PFSK-1 (cell line): ENCODE measurements around the gene MED12.

Source experiments
- FOXP2 ChIP-seq: optimal IDR thresholded peaks from 2 replicates; pipeline ENCODE3; 2011; ENCODE audit warnings: borderline replicate concordance, control low read depth, inconsistent platforms; ENCODE audit not compliant: insufficient read depth; ENCODE audit errors: extremely low read length, extremely low read depth
- POLR2AphosphoS5 ChIP-seq: IDR thresholded peaks from 2 replicates; pipeline ENCODE4 v1.6.1; 2012; ENCODE audit warnings: low read depth, mild to moderate bottlenecking, control low read depth, low read length, moderate library complexity
- SIN3A ChIP-seq: IDR thresholded peaks from 2 replicates; pipeline ENCODE4 v1.6.1; 2012; ENCODE audit warnings: mild to moderate bottlenecking, low read length, moderate library complexity, borderline replicate concordance; ENCODE audit not compliant: insufficient read depth
- TAF1 ChIP-seq: IDR thresholded peaks from 2 replicates; pipeline ENCODE4 v1.6.1; 2012; ENCODE audit warnings: low read length, control low read depth, borderline replicate concordance; ENCODE audit not compliant: insufficient read depth
- TF ChIP-seq, protein P1 (sequence below), 2 experiments: IDR thresholded peaks; 2 replicates each; pipeline versions ENCODE4 v1.6.1 to v1.8.0; 2011 to 2012; ENCODE audit warnings: low read depth in 2 of 2, low read length in 2 of 2, control low read depth in 1 of 2, inconsistent platforms in 1 of 2, mild to moderate bottlenecking in 1 of 2, moderate library complexity in 1 of 2; ENCODE audit not compliant: insufficient read depth in 1 of 2

GRCh38 chrX:71082124-71082647, 36.2 kb upstream of the MED12 start:
- TF ChIP-seq TAF1 (no peak), POLR2AphosphoS5 (no peak), SIN3A (no peak), FOXP2 (no peak)
- TF ChIP-seq, protein P1, sequence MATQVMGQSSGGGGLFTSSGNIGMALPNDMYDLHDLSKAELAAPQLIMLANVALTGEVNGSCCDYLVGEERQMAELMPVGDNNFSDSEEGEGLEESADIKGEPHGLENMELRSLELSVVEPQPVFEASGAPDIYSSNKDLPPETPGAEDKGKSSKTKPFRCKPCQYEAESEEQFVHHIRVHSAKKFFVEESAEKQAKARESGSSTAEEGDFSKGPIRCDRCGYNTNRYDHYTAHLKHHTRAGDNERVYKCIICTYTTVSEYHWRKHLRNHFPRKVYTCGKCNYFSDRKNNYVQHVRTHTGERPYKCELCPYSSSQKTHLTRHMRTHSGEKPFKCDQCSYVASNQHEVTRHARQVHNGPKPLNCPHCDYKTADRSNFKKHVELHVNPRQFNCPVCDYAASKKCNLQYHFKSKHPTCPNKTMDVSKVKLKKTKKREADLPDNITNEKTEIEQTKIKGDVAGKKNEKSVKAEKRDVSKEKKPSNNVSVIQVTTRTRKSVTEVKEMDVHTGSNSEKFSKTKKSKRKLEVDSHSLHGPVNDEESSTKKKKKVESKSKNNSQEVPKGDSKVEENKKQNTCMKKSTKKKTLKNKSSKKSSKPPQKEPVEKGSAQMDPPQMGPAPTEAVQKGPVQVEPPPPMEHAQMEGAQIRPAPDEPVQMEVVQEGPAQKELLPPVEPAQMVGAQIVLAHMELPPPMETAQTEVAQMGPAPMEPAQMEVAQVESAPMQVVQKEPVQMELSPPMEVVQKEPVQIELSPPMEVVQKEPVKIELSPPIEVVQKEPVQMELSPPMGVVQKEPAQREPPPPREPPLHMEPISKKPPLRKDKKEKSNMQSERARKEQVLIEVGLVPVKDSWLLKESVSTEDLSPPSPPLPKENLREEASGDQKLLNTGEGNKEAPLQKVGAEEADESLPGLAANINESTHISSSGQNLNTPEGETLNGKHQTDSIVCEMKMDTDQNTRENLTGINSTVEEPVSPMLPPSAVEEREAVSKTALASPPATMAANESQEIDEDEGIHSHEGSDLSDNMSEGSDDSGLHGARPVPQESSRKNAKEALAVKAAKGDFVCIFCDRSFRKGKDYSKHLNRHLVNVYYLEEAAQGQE (IDR thresholded peaks at IDR 0.05; ENCODE audit: insufficient read depth in 1 of 2, low read depth in 2 of 2, low read length in 2 of 2), result no peak
